Heart left ventricle (tissue), 13 donors: ENCODE results near the gene DUSP22.

Experiments used
- CTCF ChIP-seq, 12 donors: fragments of 200-600 bp; sonication (generic) in 4 of 12; IDR thresholded peaks; one replicate each; pipeline versions ENCODE4 v1.5.0 to v1.8.0; 2018 to 2022; ENCODE audit warnings: antibody characterized with exemption in 12 of 12, mild to moderate bottlenecking in 5 of 12
- POLR2A ChIP-seq, 2 donors: fragments of 450-650 bp; IDR thresholded peaks; one replicate each; pipeline ENCODE4 v1.6.1; 2017; ENCODE audit warnings: antibody characterized with exemption in 2 of 2, mild to moderate bottlenecking in 2 of 2, moderate library complexity in 2 of 2
- donor health status: ischemic (EF 13 %, LVEDD 7.1; RV severe dilation, severe dysfunction).
- donor health status: DM: no; HTN: yes; CAD: no.
- donor health status: DM: no; HTN: no; CAD: no.
- donor health status: ischemic (EF 25% LVEDD 6.9; RV normal size, moderate dysfunction).
- donor health status: ischemic (EF 25% LVEDD 5.7; RV mildly dilated, moderate dysfunction).
- donor health status: ischemic (EF 35%, LVEDD 5.7; RV mildly dilated, moderate dysfunction).
- donor health status: nonischemic (EF 11% LVEDD 7.7; RV severe dilation, severe dysfunction).
- donor health status: DM: yes; HTN: yes; CAD: no.
- donor health status: PGD.
- donor health status: ischemic (EF 29% LVEDD 5.4; RV normal size, mild dysfunction).
- donor health status: nonischemic (EF 23%, LVEDD 6.1; RV moderate dilation, normal function).

- TF ChIP-seq CTCF (IDR thresholded peaks at IDR 0.05) (no peak), POLR2A (IDR thresholded peaks at IDR 0.05) (no peak)
These were observed 97.3 kb downstream of the DUSP22 start for GRCh38 chr6:389622-390021.
